ENCODE results near the gene PTPN5.

PTPN5 gene

GRCh38 chr11:18715476-18715875 lies 76.1 kb downstream of the PTPN5 start:
- H3K4me3 ChIP-seq (replicated peaks; ENCODE audit: low read depth, low read length) = no peak overlapping the region
- no peak for DNase-seq (ENCODE audit: low read depth)
- TF ChIP-seq CTCF (IDR thresholded peaks at IDR 0.05; ENCODE audit: low read length, missing control alignments) = no peak

- H3K4me3 ChIP-seq (replicated peaks; ENCODE audit: low read depth, low read length) = no peak overlapping the region
- DNase-seq (ENCODE audit: low read depth) = no peak
- no peak for TF ChIP-seq CTCF (IDR thresholded peaks at IDR 0.05; ENCODE audit: low read length, missing control alignments)
These were observed 77.2 kb downstream of the PTPN5 start for GRCh38 chr11:18714443-18714780.

GRCh38 chr11:18713646-18714442 lies 77.8 kb downstream of the PTPN5 start:
- no peak overlapping the region for H3K4me3 ChIP-seq (replicated peaks; ENCODE audit: low read depth, low read length)
- TF ChIP-seq CTCF (IDR thresholded peaks at IDR 0.05; ENCODE audit: low read length, missing control alignments) = no peak
- no peak for DNase-seq (ENCODE audit: low read depth)

- H3K4me3 ChIP-seq (replicated peaks; ENCODE audit: low read depth, low read length) = no peak overlapping the region
- DNase-seq (ENCODE audit: low read depth) = no peak
- TF ChIP-seq CTCF (IDR thresholded peaks at IDR 0.05; ENCODE audit: low read length, missing control alignments) = no peak
These were observed 81.1 kb downstream of the PTPN5 start for GRCh38 chr11:18710545-18710944.

- H3K4me3 ChIP-seq (replicated peaks; ENCODE audit: low read depth, low read length) = no peak overlapping the region
- no peak for TF ChIP-seq CTCF (IDR thresholded peaks at IDR 0.05; ENCODE audit: low read length, missing control alignments)
- no peak for DNase-seq (ENCODE audit: low read depth)
These were observed 82.2 kb downstream of the PTPN5 start for GRCh38 chr11:18709414-18709813.

GRCh38 chr11:18707811-18708340 lies 83.7 kb downstream of the PTPN5 start:
- no peak for DNase-seq (ENCODE audit: low read depth)
- no peak for TF ChIP-seq CTCF (IDR thresholded peaks at IDR 0.05; ENCODE audit: low read length, missing control alignments)
- H3K4me3 ChIP-seq (replicated peaks; ENCODE audit: low read depth, low read length) = no peak overlapping the region

All from fibroblast of pulmonary artery (primary cell).